Measurements from ENCODE around the gene PRR20E.
"Not testable (repeated sequence)": the region's sequence is repeated elsewhere in the genome, so short reads cannot be mapped to it uniquely, and the experiment has no call there.

DNA sequence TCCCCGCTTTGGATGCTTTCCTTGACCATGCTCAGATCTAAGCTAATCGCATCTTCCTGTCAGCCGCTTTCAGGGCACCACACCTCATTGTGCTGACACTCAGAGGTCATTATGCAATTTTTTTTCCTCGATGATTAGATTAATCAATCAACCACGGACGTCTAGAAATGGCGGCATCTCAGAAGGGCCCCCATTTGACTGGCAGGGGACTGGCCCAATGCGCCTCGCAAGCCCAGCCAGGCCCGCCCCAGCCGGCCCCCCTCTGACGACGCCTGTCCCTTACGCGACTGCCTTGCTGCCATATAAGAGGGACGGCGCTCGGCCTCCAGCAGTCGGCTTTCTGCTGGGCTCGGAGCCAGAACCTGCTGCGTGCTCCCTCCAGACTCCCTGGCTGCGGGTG is at the start of gene PRR20E:
- TF ChIP-seq, protein P1, sequence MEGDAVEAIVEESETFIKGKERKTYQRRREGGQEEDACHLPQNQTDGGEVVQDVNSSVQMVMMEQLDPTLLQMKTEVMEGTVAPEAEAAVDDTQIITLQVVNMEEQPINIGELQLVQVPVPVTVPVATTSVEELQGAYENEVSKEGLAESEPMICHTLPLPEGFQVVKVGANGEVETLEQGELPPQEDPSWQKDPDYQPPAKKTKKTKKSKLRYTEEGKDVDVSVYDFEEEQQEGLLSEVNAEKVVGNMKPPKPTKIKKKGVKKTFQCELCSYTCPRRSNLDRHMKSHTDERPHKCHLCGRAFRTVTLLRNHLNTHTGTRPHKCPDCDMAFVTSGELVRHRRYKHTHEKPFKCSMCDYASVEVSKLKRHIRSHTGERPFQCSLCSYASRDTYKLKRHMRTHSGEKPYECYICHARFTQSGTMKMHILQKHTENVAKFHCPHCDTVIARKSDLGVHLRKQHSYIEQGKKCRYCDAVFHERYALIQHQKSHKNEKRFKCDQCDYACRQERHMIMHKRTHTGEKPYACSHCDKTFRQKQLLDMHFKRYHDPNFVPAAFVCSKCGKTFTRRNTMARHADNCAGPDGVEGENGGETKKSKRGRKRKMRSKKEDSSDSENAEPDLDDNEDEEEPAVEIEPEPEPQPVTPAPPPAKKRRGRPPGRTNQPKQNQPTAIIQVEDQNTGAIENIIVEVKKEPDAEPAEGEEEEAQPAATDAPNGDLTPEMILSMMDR (IDR thresholded peaks at IDR 0.05) = not testable (repeated sequence)
- not testable (repeated sequence) for TF ChIP-seq GABPB1 (CRISPR knock-in tag; IDR thresholded peaks at IDR 0.05); MAX (CRISPR knock-in tag; IDR thresholded peaks at IDR 0.05); SMAD4 (CRISPR knock-in tag; IDR thresholded peaks at IDR 0.05); IRF2 (CRISPR knock-in tag; IDR thresholded peaks at IDR 0.05; ENCODE audit: borderline replicate concordance, low read depth); IRF1 (CRISPR knock-in tag; IDR thresholded peaks at IDR 0.05); ZNF263 (CRISPR knock-in tag; IDR thresholded peaks at IDR 0.05; ENCODE audit: low read depth); SP1 (CRISPR knock-in tag; conservative IDR thresholded peaks at IDR 0.05); TEAD4 (CRISPR knock-in tag; IDR thresholded peaks at IDR 0.05); ELF4 (CRISPR knock-in tag; IDR thresholded peaks at IDR 0.05; ENCODE audit: low read depth); NR1H2 (CRISPR knock-in tag; IDR thresholded peaks at IDR 0.05); FOXK1 (CRISPR knock-in tag; IDR thresholded peaks at IDR 0.05)
- TF ChIP-seq, protein P2, sequence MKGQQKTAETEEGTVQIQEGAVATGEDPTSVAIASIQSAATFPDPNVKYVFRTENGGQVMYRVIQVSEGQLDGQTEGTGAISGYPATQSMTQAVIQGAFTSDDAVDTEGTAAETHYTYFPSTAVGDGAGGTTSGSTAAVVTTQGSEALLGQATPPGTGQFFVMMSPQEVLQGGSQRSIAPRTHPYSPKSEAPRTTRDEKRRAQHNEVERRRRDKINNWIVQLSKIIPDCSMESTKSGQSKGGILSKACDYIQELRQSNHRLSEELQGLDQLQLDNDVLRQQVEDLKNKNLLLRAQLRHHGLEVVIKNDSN (CRISPR knock-in tag; IDR thresholded peaks at IDR 0.05) = not testable (repeated sequence)
- TF ChIP-seq, protein P3, sequence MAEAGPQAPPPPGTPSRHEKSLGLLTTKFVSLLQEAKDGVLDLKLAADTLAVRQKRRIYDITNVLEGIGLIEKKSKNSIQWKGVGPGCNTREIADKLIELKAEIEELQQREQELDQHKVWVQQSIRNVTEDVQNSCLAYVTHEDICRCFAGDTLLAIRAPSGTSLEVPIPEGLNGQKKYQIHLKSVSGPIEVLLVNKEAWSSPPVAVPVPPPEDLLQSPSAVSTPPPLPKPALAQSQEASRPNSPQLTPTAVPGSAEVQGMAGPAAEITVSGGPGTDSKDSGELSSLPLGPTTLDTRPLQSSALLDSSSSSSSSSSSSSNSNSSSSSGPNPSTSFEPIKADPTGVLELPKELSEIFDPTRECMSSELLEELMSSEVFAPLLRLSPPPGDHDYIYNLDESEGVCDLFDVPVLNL (CRISPR knock-in tag; IDR thresholded peaks at IDR 0.05; ENCODE audit: borderline replicate concordance, low read depth) = not testable (repeated sequence)
